Ovary (tissue), 3 donors: ENCODE results near the gene RPN2.

ENCODE experiments used
- CTCF ChIP-seq, 3 donors: fragments of 450-650 bp in 2 of 3; fragments of 200-600 bp in 1 of 3; IDR thresholded peaks; one replicate each; pipeline versions ENCODE4 v1.5.1 to v1.8.0; 2016 to 2022; ENCODE audit warnings: antibody characterized with exemption in 3 of 3, mild to moderate bottlenecking in 1 of 3
- EP300 ChIP-seq: sonication (generic); formaldehyde crosslinking; IDR thresholded peaks from one replicate; pipeline ENCODE4 v1.6.1; 2017; ENCODE audit warnings: antibody characterized with exemption
- POLR2A ChIP-seq: fragments of 450-650 bp; IDR thresholded peaks from one replicate; pipeline ENCODE4 v1.6.1; 2017; ENCODE audit warnings: antibody characterized with exemption, mild to moderate bottlenecking, moderate library complexity
- donor health status: DM: no; HTN: no; CAD: no.

- TF ChIP-seq EP300 (no peak), CTCF (IDR thresholded peaks at IDR 0.05) (no peak), POLR2A (no peak)
Observed at GRCh38 chr20:37290158-37290810, 111.2 kb downstream of the RPN2 start.
